Gastrocnemius medialis (tissue), 4 donors: Measurements from ENCODE around the gene COL4A4.

Source experiments
- POLR2A ChIP-seq, 2 donors: fragments of 450-650 bp; IDR thresholded peaks; one replicate each; pipeline ENCODE4 v1.6.1; 2017; ENCODE audit warnings: antibody characterized with exemption in 2 of 2, mild to moderate bottlenecking in 2 of 2, moderate library complexity in 2 of 2
- TF ChIP-seq, protein P1 (sequence below), 5 experiments: fragments of 450-650 bp in 3 of 5; fragments of 200-600 bp in 2 of 5; sonication (generic) in 2 of 5; IDR thresholded peaks in 4 of 5; conservative IDR thresholded peaks in 1 of 5; 1 replicate in 4 of 5; 2 replicates in 1 of 5; pipeline ENCODE4 v1.5.1; 2016 to 2019; ENCODE audit warnings: antibody characterized with exemption in 5 of 5, mild to moderate bottlenecking in 3 of 5, moderate library complexity in 3 of 5

DNA sequence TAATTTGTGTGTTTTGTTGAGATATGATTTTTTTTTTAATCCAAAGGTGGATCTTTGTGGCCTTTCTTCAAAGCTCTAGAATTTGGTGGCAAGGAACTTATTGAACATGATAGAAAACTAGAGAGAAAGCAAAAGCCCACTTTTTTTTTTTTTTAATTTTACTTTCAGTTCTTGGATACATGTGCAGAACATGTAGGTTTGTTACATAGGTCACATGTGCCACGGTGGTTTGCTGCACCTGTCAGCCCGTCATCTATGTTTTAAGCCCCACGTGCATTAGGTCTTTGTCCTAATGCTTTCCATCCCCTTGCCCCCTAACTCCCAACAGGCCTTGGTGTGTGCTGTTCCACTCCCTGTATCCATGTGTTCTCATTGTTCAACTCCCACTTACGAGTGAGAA is 192.2 kb downstream of the COL4A4 start:
- TF ChIP-seq, protein P1, sequence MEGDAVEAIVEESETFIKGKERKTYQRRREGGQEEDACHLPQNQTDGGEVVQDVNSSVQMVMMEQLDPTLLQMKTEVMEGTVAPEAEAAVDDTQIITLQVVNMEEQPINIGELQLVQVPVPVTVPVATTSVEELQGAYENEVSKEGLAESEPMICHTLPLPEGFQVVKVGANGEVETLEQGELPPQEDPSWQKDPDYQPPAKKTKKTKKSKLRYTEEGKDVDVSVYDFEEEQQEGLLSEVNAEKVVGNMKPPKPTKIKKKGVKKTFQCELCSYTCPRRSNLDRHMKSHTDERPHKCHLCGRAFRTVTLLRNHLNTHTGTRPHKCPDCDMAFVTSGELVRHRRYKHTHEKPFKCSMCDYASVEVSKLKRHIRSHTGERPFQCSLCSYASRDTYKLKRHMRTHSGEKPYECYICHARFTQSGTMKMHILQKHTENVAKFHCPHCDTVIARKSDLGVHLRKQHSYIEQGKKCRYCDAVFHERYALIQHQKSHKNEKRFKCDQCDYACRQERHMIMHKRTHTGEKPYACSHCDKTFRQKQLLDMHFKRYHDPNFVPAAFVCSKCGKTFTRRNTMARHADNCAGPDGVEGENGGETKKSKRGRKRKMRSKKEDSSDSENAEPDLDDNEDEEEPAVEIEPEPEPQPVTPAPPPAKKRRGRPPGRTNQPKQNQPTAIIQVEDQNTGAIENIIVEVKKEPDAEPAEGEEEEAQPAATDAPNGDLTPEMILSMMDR (IDR thresholded peaks at IDR 0.05 in 4 of 5, conservative IDR thresholded peaks at IDR 0.05 in 1 of 5): no peak
- no peak for TF ChIP-seq POLR2A (IDR thresholded peaks at IDR 0.05)
